ENCODE measurements around the gene DNAH8. TPM values are rescaled to one million over a fixed set of nuclear protein-coding genes. Genes with fewer than 3 reads are reported as not detected.

DNAH8 gene
- total RNA-seq, 1 donor, result under 0.01 TPM

DNA sequence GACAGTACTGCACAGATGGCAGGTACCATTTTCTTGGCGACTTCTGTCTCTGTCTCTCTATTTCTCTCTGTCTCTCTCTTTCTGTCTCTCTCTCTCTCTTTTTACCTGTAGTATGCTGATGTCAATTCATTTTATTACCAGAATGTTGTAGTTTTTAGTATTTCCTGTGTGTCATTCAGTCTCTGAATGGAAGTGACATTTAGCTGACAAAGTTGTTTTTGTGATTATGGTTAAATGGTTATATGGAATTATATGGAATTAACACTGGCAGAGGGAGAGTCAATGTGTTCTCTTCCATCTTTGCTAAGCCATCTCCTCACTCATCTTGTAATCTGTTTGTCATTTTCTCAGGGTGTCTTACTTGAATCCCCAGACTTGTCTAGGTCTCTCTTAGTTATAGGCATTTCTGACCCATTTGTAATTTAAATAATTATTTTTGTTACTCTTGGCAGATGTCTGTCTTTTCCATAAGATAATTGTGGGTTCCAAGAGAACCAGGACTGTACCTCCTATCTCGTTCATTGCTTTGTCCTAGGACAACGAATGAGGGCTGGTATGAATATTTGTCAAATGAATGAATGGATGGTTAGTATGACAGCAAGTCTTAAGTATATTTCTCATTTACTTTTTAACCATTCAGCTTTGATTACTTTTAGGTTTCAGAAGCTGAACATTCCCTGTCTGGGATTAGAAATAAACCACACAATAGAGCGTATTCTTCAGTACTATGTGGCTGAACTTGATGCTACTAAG, 64.4 kb downstream of the DNAH8 start:
- DNase-seq (ENCODE audit: low read depth), result no peak
- TF ChIP-seq CTCF (IDR thresholded peaks at IDR 0.05; ENCODE audit: insufficient read depth, low read depth, low read length), result no peak
- no peak overlapping the region for H3K4me3 ChIP-seq (ENCODE audit: low read depth, low read length)

DNA sequence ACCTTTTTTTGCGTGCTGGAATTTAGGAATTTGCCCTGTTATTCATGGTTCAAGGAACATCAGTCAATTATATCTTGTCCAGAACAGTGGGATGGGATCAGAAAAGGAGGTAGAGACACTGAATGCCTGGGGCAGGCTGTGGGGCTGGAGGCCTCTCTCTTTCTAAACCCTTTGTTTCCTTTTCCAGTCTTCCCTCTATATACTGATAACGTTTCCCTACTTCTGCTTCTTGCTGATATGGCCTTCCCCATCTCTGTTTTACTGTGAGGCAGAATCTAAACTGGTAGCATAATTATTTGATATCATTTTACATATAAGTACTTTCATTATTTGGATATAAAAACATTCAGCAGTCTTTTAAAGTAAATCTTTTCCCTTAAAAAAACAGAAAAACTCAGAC, 67.5 kb downstream of the DNAH8 start:
- DNase-seq (ENCODE audit: low read depth), result no peak
- no peak overlapping the region for H3K4me3 ChIP-seq (ENCODE audit: low read depth, low read length)

GRCh38 chr6:38783443-38784228, 68.5 kb downstream of the DNAH8 start:
- H3K4me3 ChIP-seq (ENCODE audit: low read depth, low read length), result no peak overlapping the region
- no peak for DNase-seq (ENCODE audit: low read depth)
- TF ChIP-seq CTCF (IDR thresholded peaks at IDR 0.05; ENCODE audit: insufficient read depth, low read depth, low read length), result no peak

More for the DNA sequence above, 67.5 kb downstream of the DNAH8 start:
- TF ChIP-seq CTCF (IDR thresholded peaks at IDR 0.05; ENCODE audit: insufficient read depth, low read depth, low read length), result no peak

- DNase-seq (ENCODE audit: low read depth), result no peak
- H3K4me3 ChIP-seq (ENCODE audit: low read depth, low read length), result no peak overlapping the region
- no peak for TF ChIP-seq CTCF (IDR thresholded peaks at IDR 0.05; ENCODE audit: insufficient read depth, low read depth, low read length)
Observed at GRCh38 chr6:38784506-38785235, 69.6 kb downstream of the DNAH8 start.

DNA sequence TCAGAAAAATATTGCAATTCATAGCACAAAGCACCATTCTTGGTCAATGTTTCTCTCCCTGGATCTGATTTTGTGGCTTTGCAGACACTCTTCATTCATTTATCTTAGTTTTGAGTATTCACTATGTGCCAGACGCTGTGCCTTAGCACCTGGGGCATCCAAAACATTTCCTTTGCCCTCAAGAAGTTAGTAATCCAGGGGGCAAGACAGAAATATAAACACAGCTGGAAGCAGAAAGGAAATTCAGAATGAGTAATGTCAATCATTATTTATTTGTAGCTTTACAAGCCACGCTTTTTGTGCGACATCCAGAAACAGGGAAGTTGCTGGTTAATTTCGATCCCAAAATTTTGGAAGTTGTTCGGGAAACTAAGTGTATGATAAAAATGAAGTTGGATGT, 71.4 kb downstream of the DNAH8 start:
- no peak for DNase-seq (ENCODE audit: low read depth)
- no peak for TF ChIP-seq CTCF (IDR thresholded peaks at IDR 0.05; ENCODE audit: insufficient read depth, low read depth, low read length)

DNA sequence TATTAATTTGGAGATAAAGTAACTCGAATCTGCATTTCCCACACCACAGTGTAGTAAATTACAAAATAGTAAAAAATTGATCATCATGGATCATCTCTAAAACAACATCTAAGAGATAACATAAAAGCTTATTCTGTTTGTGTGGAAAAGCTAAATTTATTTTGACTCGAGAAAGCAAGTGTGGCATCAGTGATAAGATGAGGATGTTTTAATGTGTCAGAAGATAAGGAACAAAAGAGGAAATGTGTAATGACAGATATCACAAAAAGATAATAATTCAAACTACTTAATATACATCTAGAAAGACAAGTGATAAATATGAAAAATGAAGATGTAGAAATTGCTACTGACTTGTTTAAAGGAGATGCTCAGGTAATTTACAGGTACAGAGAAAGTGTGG, 74.1 kb downstream of the DNAH8 start:
- no peak for TF ChIP-seq CTCF (IDR thresholded peaks at IDR 0.05; ENCODE audit: insufficient read depth, low read depth, low read length)
- DNase-seq (ENCODE audit: low read depth), result no peak
- no peak overlapping the region for H3K4me3 ChIP-seq (ENCODE audit: low read depth, low read length)

More for the DNA sequence above, 71.4 kb downstream of the DNAH8 start:
- H3K4me3 ChIP-seq (ENCODE audit: low read depth, low read length), result no peak overlapping the region
